NCI-H187 treated with DMSO at 0.1 percent for 48 hours (cell line): Measurements from ENCODE around the gene MGAT4C.

Experiments
- DNase-seq: peaks from one replicate; lab custom pipeline; 2025; lab: John Stamatoyannopoulos, UW

MGAT4C gene

DNA sequence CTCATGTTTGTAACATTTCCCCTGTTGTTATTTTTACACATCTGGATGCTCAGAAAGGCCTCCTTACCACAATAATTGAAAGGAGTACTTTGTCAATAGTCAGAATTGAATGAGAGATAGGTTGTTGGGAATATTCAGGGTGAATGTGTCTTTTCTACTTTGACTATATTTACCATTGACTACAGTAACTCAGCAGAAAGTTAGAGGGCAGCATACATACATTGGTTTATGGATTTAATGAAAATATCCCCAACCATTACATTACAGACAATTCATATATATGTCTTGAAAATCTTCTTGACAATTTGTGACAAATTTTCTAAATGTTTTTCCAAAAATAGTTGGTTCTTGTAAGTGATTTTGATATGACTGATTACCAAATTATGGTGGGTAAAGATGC lies 284.4 kb downstream of the MGAT4C start:
- DNase-seq: no peak

GRCh38 chr12:85968606-85969005 lies 287.6 kb downstream of the MGAT4C start:
- no peak for DNase-seq

DNA sequence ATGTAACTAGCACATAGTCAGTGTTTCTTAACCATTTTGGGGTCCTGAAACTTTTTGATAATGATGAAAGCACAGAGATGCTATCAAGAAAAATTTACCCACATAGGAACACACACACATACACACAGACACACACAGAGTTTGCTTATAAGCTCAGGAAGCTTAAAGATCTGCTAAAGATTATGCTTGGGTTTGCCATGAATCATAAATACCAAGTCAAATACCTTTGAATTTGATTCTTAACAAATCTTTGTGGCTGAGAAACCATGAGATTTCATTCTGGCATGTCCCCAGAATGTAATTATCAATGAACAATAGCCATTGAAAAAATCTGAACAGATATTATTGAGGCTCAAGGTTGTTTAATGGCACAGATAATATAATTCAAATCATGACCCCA lies 292.9 kb downstream of the MGAT4C start:
- no peak for DNase-seq

DNA sequence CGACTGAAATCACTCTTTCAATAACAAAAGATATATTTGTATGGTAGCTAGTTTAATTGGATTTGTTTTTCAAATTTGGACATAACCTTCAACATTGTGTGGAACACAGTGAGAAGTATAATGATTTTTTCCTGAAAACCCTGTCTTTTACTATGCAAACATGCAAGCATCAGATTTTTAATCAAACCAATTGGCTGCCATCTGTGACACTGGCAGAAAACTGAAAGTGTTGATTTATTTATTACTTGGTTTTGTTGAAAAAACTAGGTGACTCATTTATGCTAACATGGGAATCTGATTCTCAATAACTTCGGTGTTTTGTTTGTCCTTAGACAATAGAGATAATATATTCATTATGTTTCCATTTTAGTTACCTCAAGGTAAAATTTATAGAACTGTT lies 300.1 kb downstream of the MGAT4C start:
- DNase-seq: no peak

DNA sequence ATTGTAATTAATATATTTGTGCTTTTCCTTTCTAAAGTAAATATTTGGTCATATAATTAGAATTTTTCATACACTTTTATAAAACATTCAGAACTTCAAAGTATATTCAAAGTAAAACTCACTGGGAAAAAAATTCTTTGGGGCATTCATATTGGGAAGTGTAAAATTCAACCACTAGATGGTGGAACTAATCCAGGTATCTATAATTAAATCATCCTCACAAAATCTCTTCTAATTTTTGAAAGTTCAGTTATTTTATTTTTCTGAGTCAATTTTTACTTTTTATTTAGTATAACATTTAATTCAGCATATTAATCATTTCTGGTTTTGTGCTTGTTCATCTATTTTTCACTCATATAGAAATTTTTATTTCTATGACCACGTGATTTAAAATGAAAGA lies 301.1 kb downstream of the MGAT4C start:
- no peak for DNase-seq

- DNase-seq: no peak
These were observed 304.4 kb downstream of the MGAT4C start for GRCh38 chr12:85951823-85952222.

DNA sequence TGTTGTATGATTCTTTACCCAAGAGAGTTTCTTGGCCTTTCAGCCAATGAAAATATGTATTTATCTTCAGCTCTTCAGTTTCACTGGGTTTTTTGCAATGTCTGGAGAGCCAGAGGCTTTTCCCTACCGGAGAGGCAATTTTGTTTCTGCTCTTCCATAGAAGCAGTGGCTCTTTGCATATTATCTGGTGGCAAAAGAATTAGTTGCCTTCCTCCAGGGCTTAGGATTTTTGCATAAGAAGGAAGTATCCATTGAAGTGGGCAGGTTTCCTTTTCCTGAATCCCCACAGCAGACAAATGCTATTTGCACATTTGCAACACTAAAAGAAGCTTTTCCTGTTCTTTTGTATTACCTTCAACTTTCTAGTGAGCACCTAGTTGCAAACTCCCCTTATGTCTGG lies 306.9 kb downstream of the MGAT4C start:
- DNase-seq: no peak

GRCh38 chr12:85948340-85948739 lies 307.9 kb downstream of the MGAT4C start:
- no peak for DNase-seq

DNA sequence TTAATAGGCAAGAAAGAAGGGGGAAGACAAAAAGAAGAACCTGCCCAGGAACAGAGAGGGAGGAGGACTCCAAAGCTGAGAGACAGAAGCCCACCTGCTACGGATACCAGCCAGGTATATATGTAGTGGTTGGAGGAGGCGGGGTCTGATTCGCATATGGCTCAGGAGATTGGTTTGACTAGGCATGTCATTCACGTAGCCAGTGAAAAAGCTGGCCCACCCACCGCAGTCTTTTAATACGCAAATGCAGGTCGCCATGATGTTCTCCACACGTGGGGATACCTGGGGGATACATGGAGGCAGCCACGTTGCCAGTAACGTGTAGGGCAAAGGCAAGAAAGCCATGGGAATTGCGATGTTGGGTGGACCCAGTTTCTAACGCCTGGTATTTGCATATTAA lies 308.9 kb downstream of the MGAT4C start:
- no peak for DNase-seq

DNA sequence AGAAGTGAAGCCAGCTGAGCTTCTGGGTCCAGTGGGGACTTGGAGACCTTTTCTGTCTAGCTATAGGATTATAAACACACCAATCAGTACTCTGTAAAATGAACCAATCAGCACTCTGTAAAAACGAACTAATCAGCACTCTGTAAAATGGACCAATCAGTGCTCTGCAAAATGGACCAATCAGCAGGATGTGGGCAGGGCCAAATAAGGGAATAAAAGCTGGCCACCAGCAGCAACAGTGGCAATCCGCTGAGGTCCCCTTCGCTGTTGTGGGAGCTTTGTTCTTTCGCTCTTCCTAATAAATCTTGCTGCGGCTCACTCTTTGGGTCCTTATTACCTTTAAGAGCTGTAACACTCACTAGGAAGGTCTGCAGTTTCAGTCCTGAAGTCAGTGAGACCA lies 309.8 kb downstream of the MGAT4C start:
- no peak for DNase-seq

DNA sequence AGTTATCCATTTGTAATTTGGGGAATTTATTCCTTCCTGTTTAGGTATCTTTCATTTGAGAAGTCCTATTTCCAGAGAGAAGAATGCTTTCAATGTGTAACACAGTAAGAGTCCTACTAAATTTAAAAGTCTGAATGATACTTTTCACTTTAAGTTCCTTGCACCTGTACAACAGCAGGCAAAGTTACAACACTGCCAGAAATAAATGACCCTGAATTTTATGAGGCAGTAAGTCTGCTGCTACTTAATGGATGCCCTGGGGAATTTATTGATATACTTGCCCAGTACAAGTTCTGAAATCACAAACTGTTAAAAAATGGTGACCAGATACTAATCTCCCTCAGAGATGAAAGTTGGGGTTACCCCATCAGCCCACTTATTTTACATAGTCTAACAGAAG lies 329.0 kb downstream of the MGAT4C start:
- no peak for DNase-seq

DNA sequence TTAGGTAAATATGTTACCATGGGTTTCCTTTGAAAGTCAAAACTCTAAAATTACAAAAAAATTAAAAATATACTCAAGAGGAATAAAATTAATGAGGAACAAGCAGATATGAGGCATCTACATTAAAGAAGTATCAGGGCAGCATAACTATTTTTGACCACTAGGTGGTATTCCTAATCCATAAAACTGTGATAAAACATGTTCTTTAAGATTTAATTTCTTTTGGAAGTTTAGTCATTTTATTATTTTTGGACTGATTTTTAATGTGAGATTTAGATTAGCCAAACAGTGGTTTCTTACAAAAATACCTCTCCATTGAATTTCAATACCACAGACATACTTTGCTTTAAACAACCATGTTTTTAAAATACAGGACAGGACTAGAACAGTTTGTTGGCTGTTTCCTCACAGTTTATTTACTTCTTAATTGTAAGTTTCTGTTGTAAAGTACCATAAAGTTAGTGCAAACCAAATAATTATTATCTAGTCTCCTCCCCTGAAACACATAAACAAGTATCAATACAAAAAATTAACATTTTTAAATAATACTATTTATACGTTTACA lies 332.3 kb downstream of the MGAT4C start:
- DNase-seq: no peak

DNA sequence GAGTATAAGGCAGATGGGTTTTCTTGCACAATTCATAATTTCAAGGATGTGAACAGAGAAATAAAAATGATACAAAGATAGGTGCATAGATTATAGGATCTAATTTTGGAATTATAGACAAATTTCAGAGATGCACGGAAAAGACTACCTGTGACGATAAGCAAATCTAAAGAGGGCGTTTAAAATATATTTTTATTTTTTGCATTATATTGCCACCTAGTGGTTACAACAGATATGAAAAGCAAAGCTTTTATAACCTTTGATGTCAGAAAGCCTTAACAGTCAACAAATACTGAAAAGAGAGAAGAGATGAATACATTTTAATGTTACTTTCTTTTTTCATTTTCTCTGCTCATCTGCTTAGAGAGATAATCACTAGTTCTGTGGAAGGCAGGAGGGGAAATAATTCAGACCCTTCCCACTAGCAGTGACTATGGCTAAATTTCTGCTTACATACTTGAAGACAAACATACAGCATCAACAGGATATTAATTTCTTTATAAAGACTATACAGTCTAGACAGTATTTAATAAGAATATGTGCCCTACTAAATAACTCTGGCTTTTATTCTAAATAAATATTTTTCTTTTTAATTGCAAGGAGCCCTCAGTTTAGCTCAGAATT lies 335.8 kb downstream of the MGAT4C start:
- no peak for DNase-seq
